Measurements from ENCODE around the gene EHMT1.

Gene EHMT1

DNA sequence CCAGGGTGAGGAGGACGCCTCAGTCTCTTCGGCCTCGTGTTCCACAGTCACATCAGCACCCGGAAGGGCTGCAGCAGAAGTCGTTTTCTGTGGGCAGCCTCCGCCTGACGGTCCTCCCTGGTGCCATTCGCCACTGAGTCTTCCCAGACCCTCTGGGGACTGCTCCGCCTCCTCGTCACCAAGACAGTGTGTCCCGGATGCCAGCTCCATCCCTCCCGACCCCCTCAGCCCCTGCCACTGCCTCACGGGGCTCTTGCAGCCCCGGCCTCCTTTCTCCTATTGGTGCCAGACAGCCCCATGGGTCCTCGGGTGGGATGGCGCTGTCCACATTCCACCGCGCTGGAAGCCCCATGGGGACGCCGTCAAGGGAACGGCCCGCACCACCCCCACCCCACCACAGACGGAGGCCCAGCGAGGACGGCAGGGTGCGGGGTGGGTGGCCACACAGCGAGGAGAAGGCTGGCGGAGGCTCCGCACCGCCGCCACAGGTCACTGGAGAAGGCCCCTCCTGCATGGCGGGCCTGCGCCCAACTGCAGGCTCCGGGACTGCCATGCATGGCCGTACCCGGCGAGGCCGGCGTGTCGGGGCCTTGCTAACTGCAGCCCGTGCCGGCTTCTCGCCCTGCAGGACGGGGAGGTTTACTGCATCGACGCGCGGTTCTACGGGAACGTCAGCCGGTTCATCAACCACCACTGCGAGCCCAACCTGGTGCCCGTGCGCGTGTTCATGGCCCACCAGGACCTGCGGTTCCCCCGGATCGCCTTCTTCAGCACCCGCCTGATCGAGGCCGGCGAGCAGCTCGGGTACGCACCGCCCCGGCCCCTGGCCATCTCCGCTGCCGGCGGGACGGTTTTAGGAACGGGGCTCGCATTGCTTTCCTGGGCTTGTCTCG is 215.2 kb downstream of the EHMT1 start:
- H3K27me3 ChIP-seq (ENCODE audit: control insufficient read depth, insufficient read depth, low read length, poor library complexity, severe bottlenecking): no peaks in the 10 kb centered on the region
- H3K9me3 ChIP-seq (ENCODE audit: control insufficient read depth, low read length): no peaks in the 10 kb centered on the region
- H3K36me3 ChIP-seq (ENCODE audit: control insufficient read depth, insufficient read depth, low read length): peaks cover 10% of the 10 kb centered on the region
- 95 to 97% methylated on average over 73 of the region's 73 CpGs for WGBS, 2 experiments
- H3K4me3 ChIP-seq (ENCODE audit: insufficient read depth, low read depth, low read length): no peak overlapping the region
- H3K27ac ChIP-seq (ENCODE audit: insufficient read depth, low read depth, low read length, poor library complexity, severe bottlenecking): no peak overlapping the region
- H3K4me1 ChIP-seq (ENCODE audit: control insufficient read depth, insufficient read depth, low read length): no peaks in the 10 kb centered on the region

DNA sequence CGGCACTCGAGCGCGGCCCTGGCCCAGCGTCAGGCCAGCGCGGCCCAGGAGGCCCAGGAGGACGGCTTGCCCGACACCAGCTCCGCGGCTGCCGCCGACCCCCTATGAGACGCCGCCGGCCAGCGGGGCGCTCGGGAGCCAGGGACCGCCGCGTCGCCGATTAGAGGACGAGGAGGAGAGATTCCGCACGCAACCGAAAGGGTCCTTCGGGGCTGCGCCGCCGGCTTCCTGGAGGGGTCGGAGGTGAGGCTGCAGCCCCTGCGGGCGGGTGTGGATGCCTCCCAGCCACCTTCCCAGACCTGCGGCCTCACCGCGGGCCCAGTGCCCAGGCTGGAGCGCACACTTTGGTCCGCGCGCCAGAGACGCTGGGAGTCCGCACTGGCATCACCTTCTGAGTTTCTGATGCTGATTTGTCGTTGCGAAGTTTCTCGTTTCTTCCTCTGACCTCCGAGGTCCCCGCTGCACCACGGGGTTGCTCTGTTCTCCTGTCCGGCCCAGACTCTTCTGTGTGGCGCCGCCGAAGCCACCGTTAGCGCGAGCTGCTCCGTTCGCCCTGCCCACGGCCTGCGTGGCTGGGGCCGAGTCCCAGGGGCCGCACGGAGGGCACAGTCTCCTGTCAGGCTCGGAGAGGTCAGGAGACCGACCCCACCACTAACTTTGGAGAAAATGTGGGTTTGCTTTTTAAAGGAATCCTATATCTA is 216.2 kb downstream of the EHMT1 start:
- Histone ChIP-seq H3K36me3 (ENCODE audit: control insufficient read depth, insufficient read depth, low read length) (peaks cover 10% of the 10 kb centered on the region), H3K4me1 (ENCODE audit: control insufficient read depth, insufficient read depth, low read length) (no peaks in the 10 kb centered on the region), H3K27me3 (ENCODE audit: control insufficient read depth, insufficient read depth, low read length, poor library complexity, severe bottlenecking) (no peaks in the 10 kb centered on the region), H3K9me3 (ENCODE audit: control insufficient read depth, low read length) (no peaks in the 10 kb centered on the region), H3K27ac (ENCODE audit: insufficient read depth, low read depth, low read length, poor library complexity, severe bottlenecking) (no peak overlapping the region), H3K4me3 (ENCODE audit: insufficient read depth, low read depth, low read length) (no peak overlapping the region)
- WGBS, 2 experiments: 97% methylated on average over 66 of the region's 66 CpGs

DNA sequence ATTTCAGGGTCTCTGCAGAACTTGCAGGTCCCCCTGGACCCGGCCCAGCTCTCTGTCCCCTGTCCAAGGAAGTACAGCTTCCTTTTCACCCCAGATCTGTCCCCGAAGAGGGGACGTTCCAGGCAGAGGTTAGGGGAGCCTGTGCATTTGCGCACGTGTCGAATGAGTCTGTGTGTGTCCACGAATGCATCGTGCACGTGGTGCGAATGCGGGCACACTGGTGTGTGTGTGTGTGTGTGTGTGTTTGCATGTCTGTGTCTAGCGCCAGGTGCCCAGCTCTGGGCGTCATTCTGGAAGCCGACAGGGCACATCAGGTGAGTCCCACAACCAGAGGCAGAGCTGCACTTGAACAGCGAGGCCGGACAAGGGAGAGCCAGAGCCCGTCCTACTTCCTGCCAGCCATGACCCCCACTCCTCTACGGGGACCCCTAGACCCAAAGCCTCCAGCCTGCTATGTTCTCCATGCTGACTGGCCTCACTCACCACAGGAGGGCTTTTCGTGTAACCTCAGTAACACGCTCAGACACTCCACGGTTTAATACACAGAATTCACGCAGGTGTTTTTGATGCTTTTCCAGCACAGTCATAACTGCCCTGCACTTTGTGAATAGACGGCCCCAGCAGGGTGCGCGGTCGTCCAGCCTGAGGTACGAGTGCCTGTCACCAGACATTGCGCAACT is 217.5 kb downstream of the EHMT1 start:
- no peak overlapping the region for H3K4me3 ChIP-seq (ENCODE audit: insufficient read depth, low read depth, low read length)
- no peaks in the 10 kb centered on the region for H3K27me3 ChIP-seq (ENCODE audit: control insufficient read depth, insufficient read depth, low read length, poor library complexity, severe bottlenecking)
- WGBS, 2 experiments: 95% methylated on average over 28 of the region's 28 CpGs
- H3K9me3 ChIP-seq (ENCODE audit: control insufficient read depth, low read length): no peaks in the 10 kb centered on the region
- H3K4me1 ChIP-seq (ENCODE audit: control insufficient read depth, insufficient read depth, low read length): no peaks in the 10 kb centered on the region
- peaks cover 10% of the 10 kb centered on the region for H3K36me3 ChIP-seq (ENCODE audit: control insufficient read depth, insufficient read depth, low read length)
- H3K27ac ChIP-seq (ENCODE audit: insufficient read depth, low read depth, low read length, poor library complexity, severe bottlenecking): no peak overlapping the region

- Histone ChIP-seq H3K36me3 (ENCODE audit: control insufficient read depth, insufficient read depth, low read length) (peaks cover 10% of the 10 kb centered on the region), H3K4me1 (ENCODE audit: control insufficient read depth, insufficient read depth, low read length) (no peaks in the 10 kb centered on the region), H3K27me3 (ENCODE audit: control insufficient read depth, insufficient read depth, low read length, poor library complexity, severe bottlenecking) (no peaks in the 10 kb centered on the region), H3K9me3 (ENCODE audit: control insufficient read depth, low read length) (no peaks in the 10 kb centered on the region), H3K4me3 (ENCODE audit: insufficient read depth, low read depth, low read length) (no peak overlapping the region), H3K27ac (ENCODE audit: insufficient read depth, low read depth, low read length, poor library complexity, severe bottlenecking) (no peak overlapping the region)
- WGBS, 2 experiments: 79 to 84% methylated on average over 12 of the region's 12 CpGs
These were observed 218.0 kb downstream of the EHMT1 start for GRCh38 chr9:137836831-137837241.

DNA sequence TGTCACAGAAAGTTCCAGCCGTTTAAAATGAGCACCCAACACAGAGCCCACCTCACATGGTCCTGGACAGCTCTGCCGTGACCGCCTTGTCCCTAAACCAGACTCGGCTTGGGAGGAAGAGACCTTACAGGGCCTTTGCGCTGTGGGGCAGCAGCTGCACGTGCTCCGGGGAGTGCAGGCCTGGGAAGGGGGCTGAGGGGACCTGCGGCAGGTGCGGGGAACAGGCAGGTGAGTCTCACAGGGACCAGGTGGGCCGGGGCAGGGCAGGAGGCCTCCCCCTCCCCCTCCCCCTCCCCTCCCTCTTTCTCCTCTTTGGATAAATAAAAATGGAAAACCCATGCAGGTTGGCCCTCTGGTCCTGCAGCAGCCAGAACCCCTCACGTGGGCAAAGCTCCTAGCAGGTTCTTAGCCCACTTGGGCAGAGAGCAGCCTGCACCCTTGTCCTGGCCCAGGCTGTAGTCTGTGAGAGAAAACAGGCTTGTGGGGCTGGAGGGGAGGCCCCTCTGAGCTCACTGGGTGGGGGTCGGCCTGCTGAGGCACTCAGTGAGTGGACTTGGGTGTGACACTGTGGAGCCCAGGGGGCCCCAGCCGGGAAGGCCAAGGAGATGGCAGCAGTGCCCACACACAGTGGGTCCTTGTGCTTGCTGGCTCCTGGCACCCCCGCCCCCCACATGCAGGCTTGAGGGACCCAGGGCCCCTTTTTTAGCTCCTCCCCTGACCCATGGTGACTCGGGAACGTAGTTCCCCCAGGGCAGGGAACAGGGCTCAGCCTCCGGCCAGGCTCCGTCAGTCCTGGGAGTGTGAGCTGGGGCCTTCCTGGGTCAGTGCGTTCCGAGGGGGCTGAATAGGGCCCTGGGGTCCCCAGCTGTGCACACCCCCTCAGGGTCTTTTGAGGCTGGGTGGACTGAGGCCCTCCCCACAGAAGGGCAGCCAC is 218.8 kb downstream of the EHMT1 start:
- 93% methylated on average over 20 of the region's 20 CpGs for WGBS, 2 experiments
- Histone ChIP-seq H3K9me3 (ENCODE audit: control insufficient read depth, low read length) (no peaks in the 10 kb centered on the region), H3K27ac (ENCODE audit: insufficient read depth, low read depth, low read length, poor library complexity, severe bottlenecking) (peak overlapping the region; percentile 2), H3K36me3 (ENCODE audit: control insufficient read depth, insufficient read depth, low read length) (peaks cover 10% of the 10 kb centered on the region), H3K4me1 (ENCODE audit: control insufficient read depth, insufficient read depth, low read length) (no peaks in the 10 kb centered on the region), H3K27me3 (ENCODE audit: control insufficient read depth, insufficient read depth, low read length, poor library complexity, severe bottlenecking) (no peaks in the 10 kb centered on the region), H3K4me3 (ENCODE audit: insufficient read depth, low read depth, low read length) (no peak overlapping the region)

- no peak overlapping the region for H3K4me3 ChIP-seq (ENCODE audit: insufficient read depth, low read depth, low read length)
- H3K27me3 ChIP-seq (ENCODE audit: control insufficient read depth, insufficient read depth, low read length, poor library complexity, severe bottlenecking): no peaks in the 10 kb centered on the region
- H3K4me1 ChIP-seq (ENCODE audit: control insufficient read depth, insufficient read depth, low read length): no peaks in the 10 kb centered on the region
- H3K27ac ChIP-seq (ENCODE audit: insufficient read depth, low read depth, low read length, poor library complexity, severe bottlenecking): no peak overlapping the region
- H3K9me3 ChIP-seq (ENCODE audit: control insufficient read depth, low read length): no peaks in the 10 kb centered on the region
- H3K36me3 ChIP-seq (ENCODE audit: control insufficient read depth, insufficient read depth, low read length): peaks cover 10% of the 10 kb centered on the region
- WGBS, 2 experiments: 95 to 97% methylated on average over 10 of the region's 10 CpGs
These were observed 219.8 kb downstream of the EHMT1 start for GRCh38 chr9:137838576-137838975.

DNA sequence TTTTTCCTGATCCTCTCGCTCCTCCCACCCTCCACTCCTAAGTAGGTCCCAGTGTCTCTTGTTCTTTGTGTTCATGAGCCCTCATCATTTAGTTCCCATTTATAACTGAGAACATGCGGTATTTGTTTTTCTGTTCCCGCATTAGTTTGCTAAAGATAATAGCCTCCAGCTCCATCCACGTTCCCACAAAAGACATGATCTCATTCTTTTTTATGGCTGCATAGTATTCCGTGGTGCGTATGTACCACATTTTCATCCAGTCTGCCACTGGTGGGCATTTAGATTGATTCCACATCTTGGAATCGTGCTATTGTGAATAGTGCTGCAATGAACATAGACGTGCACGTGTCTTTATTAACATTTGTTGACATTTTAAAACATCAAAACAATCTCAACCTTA is 224.6 kb downstream of the EHMT1 start:
- no peaks in the 10 kb centered on the region for H3K4me1 ChIP-seq (ENCODE audit: control insufficient read depth, insufficient read depth, low read length)
- H3K27ac ChIP-seq (ENCODE audit: insufficient read depth, low read depth, low read length, poor library complexity, severe bottlenecking): no peak overlapping the region
- H3K27me3 ChIP-seq (ENCODE audit: control insufficient read depth, insufficient read depth, low read length, poor library complexity, severe bottlenecking): no peaks in the 10 kb centered on the region
- no peaks in the 10 kb centered on the region for H3K36me3 ChIP-seq (ENCODE audit: control insufficient read depth, insufficient read depth, low read length)
- no peak overlapping the region for H3K4me3 ChIP-seq (ENCODE audit: insufficient read depth, low read depth, low read length)
- 86 to 90% methylated on average over 9 of the region's 9 CpGs for WGBS, 2 experiments
- no peaks in the 10 kb centered on the region for H3K9me3 ChIP-seq (ENCODE audit: control insufficient read depth, low read length)

GRCh38 chr9:137851516-137852267 is 232.9 kb downstream of the EHMT1 start:
- H3K4me3 ChIP-seq (ENCODE audit: insufficient read depth, low read depth, low read length): no peak overlapping the region
- H3K27me3 ChIP-seq (ENCODE audit: control insufficient read depth, insufficient read depth, low read length, poor library complexity, severe bottlenecking): no peaks in the 10 kb centered on the region
- H3K4me1 ChIP-seq (ENCODE audit: control insufficient read depth, insufficient read depth, low read length): no peaks in the 10 kb centered on the region
- 66 to 69% methylated on average over 5 of the region's 5 CpGs for WGBS, 2 experiments
- no peak overlapping the region for H3K27ac ChIP-seq (ENCODE audit: insufficient read depth, low read depth, low read length, poor library complexity, severe bottlenecking)
- H3K9me3 ChIP-seq (ENCODE audit: control insufficient read depth, low read length): no peaks in the 10 kb centered on the region
- H3K36me3 ChIP-seq (ENCODE audit: control insufficient read depth, insufficient read depth, low read length): no peaks in the 10 kb centered on the region

DNA sequence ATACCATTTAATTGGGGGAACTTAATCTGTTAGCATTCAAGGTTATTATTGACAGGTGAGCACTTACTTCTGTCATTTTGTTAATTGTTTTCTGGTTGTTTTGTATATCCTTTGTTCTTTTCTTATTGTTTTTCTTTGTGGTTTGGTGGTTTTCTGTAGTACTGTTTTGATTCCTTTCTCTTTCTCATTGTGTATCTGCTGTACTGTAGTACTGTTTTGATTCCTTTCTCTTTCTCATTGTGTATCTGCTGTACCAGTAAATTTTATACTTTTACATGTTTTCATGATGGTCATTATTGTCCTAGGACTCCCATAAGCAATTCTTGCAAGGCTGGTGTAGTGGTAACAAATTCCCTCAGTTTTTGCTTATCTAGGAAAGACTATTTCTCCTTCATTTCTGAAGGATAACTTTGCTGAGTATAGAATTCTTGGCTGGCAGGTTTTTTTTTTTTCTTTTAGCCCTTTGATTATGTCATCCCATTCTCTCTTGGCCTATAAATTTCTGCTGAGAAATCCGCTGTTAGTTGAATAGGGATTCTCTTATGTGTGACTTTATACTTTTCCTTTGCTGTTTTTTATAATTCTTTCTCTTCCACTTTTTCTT is 234.7 kb downstream of the EHMT1 start:
- H3K27me3 ChIP-seq (ENCODE audit: control insufficient read depth, insufficient read depth, low read length, poor library complexity, severe bottlenecking): no peaks in the 10 kb centered on the region
- no peaks in the 10 kb centered on the region for H3K36me3 ChIP-seq (ENCODE audit: control insufficient read depth, insufficient read depth, low read length)
- no peaks in the 10 kb centered on the region for H3K4me1 ChIP-seq (ENCODE audit: control insufficient read depth, insufficient read depth, low read length)
- no peak overlapping the region for H3K4me3 ChIP-seq (ENCODE audit: insufficient read depth, low read depth, low read length)
- H3K9me3 ChIP-seq (ENCODE audit: control insufficient read depth, low read length): no peaks in the 10 kb centered on the region
- no peak overlapping the region for H3K27ac ChIP-seq (ENCODE audit: insufficient read depth, low read depth, low read length, poor library complexity, severe bottlenecking)
- WGBS, 2 experiments: no CpG with 5 or more reads among the region's 1 CpG
